GM18502 (cell line): ENCODE data around the gene KYAT1.
"Not testable (repeated sequence)": the region's sequence is repeated elsewhere in the genome, so short reads cannot be mapped to it uniquely, and the experiment has no call there.

ENCODE experiments used
- ATAC-seq: cut with Tn5 transposase; IDR thresholded peaks from one replicate; pipeline ENCODE4 v1.9.1; 2021; ENCODE audit warnings: mild to moderate bottlenecking; ENCODE audit not compliant: unreplicated experiment, poor library complexity

Gene KYAT1

DNA sequence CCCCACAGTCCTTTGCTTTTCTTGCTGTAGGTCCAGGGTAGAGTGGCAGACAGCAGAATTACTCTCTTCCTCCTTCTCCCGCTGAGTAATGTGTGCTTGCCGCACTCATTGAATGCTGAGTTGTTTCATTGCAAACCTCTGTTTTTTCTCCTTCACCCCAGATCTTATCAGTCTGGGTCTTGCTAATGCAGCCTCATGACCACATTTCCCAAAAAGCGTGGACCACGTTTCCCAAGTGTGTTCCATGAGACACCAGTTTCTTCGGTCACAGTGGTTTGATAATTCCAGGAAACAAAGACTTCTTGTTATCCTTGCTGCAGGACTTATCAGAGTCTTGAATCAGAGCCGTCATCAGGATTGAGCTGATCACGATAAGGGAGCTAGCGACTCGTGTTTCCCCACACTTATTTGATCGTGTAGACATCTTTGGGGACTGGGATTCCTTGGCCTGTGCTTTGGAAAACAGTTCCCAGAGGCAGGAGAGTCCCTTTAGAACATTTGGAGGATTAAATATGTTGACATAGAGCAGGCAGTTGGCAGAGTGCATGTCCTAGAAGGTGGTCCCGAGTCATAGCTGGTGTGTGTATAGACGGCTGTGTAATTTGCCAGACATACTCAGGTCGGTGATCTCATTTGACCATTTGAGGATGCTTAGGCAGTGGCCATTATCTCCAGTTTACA is 4.6 kb upstream of the KYAT1 start:
- no peak for ATAC-seq

DNA sequence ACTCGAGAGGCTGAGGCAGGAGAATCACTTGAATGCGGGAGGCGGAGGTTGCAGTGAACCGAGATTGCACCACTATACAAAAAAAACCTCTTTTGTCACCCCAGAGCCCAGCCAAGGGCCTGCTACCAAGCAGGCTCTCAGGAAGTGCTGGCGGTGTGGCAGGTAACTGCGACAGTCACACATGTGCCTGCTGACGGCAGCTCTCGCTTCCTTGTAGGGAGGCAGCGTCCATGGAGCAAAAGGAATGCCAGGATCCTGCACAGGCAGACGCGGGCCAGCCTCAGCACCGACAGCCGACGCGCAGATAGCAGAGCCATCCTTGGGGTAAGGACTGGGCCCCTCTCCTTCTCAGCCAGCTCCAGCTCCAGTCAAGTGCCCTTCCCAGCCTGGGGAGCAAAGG is 4.0 kb upstream of the KYAT1 start:
- no peak for ATAC-seq

DNA sequence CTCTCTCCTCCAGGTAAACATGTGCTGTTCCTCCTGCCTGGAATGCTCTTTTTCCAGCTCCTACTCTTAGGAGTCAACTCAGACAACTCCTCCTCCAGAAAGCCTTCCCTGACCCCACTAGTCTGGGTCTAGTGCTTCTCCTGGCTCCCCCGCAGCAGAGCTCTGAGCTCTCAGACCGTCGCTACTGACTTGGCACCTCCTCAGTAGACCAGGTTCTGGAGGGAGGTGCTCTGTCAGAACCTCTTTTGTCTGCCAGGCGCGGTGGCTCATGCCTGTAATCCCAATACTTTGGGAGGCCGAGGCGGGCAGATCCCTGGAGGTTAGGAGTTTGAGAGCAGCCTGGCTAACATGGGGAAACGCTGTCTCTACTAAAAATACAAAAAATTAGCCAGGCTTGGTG is 3.6 kb upstream of the KYAT1 start:
- no peak for ATAC-seq

- ATAC-seq = no peak
These were observed 2.4 kb upstream of the KYAT1 start for GRCh38 chr9:128884164-128884563.

DNA sequence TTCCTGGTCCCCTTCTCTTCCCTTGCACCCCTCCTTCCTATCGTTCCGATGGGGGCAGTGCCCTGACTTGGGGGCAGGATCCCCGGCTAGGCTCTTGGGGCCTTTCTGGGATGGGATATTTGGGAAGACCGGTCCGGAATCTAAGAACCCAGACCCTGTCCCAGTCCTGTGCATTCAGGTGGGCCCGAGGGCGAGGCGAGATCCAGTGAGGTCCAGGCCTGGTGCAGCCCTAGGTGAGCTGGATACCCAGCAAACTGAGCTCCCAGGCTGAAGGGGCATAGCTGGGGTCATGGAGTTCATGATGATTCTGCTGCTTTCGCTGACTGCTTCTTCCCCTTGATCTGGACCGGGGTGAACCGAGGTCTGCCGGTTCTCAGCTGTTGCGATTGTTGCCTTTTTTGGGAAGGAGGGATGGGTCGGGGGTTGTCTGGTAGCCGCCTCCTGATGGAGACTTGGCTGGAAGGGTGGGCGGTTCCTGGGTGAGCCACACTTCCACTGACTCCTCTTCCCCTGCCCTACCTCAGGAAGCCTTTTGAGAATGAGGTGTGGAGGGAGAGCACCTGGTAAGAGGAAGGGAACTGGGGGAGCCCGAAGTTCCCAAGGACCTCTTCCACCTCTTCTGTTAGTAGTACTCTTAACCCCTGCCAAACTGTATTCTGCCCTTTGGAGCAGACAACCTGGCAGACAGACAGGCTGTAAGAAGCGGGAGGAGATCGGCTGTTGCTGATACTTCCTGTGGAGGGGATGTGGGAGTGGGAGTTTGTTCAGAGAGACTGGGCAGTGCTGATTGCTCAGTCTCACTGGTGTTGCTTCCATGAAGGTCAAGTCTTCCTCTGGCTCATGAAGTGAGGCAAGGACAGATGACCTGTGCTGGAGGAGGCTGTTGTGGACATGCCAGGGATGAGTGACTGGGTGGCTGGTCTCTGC is 1.2 kb upstream of the KYAT1 start:
- ATAC-seq = no peak

DNA sequence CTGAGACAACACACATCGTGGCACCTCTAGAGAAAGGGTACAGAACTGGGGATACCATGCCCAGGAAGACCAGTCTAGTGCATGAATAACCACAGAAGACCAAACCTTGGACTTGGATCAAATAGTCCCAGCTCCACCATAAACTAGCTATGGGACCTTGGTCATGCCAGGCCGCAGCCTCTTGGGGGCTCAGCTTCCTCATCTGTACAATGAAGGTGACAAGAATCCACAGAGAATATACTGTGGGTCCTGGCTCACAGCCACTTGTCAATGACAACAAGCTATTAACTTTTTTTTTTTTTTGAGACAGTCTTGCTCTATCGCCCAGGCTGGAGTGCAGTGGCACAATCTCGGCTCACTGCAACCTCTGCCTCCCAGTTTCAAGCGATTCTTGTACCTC is 3.9 kb downstream of the KYAT1 start:
- ATAC-seq = no peak

DNA sequence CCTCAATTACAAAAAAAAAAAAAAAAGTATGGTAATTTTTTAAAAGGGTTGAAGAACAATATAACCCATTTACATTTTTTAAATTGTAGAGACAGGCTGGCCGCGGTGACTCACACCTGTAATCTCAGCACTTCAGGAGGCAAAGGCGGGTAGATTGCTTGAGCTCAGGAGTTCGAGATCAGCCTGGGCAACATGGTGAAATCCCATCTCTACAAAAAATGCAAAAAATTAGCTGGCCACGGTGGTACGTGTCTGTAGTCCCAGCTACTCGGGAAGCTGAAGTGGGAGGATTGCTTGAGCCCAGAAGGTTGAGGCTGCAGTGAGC is 10.8 kb downstream of the KYAT1 start:
- not testable (repeated sequence) for ATAC-seq

DNA sequence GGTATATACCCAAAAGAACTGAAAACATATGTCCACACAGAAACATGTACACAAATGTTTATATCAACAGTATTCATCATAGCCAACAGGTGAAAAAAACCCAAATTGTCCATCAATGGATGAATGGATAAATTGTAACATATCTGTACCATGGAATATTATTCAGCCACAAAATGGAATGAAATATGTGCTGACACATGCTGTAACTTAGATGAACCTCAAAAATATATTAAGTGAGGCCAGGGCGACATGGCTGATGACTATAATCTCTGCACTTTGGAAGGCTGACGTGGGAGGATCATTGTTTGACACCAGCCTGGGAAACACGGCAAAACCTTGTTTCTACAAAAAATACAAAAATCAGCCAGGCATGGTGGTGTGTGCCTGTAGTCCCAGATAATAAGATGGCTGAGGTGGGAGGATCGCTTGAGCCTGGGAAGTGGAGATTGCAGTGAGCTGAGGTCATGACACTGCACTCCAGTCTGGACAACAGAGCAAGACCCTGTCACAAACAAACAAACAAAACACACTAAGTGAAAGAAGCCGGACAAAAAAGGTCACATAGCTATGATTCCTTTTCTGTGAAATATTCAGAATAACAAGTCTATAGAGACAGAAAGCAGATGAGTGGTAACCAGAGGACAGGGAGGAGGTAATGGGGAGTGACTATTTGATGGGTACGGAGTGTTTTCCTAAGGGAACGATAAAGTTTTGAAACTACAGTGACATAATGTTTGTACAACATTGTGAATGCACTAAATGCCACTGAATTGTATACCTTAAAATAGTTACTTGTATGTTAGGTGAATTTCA is 11.4 kb downstream of the KYAT1 start:
- ATAC-seq = no peak

GRCh38 chr9:128863647-128864046 is 18.1 kb downstream of the KYAT1 start:
- peak; percentile 56 for ATAC-seq

DNA sequence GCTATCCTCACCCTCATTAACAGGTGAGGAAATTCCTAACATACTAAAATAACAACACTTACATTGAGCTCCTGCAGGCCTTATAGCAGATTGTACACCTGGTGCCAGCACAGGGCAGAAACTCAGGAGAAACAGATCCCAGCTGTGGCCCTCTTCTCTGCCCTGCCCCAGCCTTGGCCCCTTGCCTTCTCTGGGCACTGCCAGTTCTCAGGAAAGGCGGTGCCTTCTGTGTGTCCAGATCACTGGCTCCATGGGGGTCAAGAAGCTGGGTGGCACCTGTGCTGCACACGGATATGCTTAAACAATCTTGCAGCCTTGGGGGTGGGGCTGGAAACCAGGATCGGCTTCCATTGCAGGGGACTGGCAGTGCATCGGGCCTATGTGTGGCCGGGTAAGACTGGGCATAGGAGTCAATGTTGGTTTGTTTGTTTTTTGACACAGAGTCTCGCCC is 19.3 kb downstream of the KYAT1 start:
- no peak for ATAC-seq

DNA sequence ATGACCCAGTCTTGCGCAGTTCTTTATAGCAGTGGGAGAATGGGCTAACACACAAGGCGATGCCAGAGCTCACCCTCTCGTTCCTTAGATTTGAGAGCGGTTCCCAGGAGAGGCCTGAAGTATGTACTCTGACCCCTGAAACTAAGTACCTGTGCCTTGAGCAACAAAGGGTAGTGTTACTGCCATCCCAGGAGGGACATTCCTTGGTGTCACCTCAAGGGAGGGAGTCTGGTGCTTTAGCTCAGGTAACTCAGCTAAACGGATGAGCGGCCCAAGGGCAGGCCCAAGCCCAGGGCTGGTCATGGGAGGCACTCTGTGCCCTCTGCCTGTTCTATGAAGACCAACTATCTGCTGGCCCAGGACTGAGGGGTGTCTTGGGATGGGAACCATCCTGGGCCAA is 20.2 kb downstream of the KYAT1 start:
- ATAC-seq = no peak

- no peak for ATAC-seq
These were observed 20.8 kb downstream of the KYAT1 start for GRCh38 chr9:128860937-128861336.

DNA sequence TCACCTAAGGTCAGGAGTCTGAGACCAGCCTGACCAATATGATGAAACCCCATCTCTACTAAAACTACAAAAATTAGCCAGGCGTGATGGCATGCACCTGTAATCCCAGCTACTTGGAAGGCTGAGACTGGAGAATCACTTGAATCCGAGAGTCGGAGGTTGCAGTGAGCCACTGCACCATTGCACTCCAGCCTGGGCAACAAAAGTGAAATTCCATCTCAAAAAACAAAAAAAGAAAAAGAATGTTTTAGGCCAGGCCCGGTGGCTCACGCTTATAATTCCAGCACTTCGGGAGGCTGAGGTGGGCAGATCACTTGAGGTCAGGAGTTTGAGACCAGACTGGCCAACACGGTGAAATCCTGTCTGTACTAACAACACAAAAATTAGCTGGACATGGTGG is 23.3 kb downstream of the KYAT1 start:
- ATAC-seq = not testable (repeated sequence)

DNA sequence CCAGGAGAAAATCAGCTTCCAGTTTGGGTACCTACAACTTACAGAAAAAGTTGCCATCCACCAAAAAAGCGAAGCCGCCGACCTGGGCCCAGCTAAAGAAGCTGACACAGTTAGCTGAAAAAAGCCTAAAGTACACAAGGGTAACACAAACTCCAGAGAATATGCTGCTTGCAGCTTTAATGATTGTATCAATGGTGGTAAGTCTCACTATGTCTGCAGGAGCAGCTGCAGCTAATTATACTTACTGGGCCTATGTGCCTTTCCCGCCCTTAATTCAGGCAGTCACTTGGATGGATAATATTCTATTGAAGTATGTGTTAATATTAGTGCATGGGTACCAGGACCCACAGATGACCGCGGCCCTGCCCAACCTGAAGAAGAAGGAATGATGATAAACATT is 27.3 kb downstream of the KYAT1 start:
- ATAC-seq = not testable (repeated sequence)

DNA sequence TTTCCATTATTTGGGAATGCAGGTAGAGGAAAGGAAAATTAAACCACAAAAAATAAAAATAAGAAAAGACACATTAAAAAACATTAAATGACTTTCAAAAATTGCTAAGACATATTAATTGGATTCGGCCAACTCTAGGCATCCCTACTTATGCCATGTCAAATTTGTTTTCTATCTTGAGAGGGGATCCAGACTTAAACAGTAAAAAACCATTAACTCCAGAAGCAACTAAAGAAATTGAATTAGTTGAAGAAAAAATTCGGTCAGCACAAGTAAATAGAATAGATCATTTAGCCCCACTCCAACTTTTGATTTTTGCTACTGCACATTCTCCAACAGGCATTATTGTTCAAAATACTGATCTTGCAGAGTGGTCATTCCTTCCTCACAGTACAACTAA is 29.1 kb downstream of the KYAT1 start:
- ATAC-seq = not testable (repeated sequence)

- not testable (repeated sequence) for ATAC-seq
These were observed 29.8 kb downstream of the KYAT1 start for GRCh38 chr9:128851779-128852600.

DNA sequence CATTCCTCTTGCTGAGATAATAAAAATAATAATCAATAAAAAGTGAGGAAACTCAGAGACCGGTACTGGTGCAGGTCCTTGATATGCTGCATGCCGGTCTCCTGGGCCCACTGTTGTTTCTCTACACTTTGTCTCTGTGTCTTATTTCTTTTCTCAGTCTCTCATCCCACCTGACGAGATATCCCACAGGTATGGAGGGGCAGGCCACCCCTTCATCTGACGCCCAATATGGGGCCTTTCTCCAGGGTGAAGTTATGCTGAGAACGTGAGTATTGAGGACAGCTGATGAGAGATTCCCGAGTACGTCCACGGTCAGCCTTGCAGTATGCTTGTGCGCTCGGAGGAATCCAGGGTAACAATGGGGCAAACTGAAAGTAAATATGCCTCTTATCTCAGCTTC is 30.7 kb downstream of the KYAT1 start:
- not testable (repeated sequence) for ATAC-seq

- no peak for ATAC-seq
These were observed 33.9 kb downstream of the KYAT1 start for GRCh38 chr9:128847803-128848202.

DNA sequence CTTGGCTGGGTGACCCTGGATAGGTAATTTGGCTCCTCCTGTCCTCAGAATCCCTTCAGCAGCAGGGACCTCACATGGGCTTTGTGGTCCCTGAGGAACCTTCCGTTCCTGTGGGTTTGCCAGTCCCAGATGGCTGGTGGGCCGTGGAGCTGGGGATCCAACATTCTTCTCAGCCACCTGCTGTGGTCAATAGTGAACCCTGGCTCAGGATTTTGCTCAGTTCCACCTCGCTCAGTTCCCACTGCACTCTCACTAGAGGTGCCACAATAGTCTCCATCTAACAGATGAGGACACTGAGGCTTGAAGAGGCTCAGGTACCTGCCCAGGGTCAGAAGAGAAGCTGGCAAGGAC is 35.1 kb downstream of the KYAT1 start:
- no peak for ATAC-seq
